H9 (cell line): Measurements from ENCODE around the gene CARHSP1. TPM values are rescaled to one million over a fixed set of nuclear protein-coding genes. Genes with fewer than 3 reads are reported as not detected.
"Not testable (repeated sequence)": the region's sequence is repeated elsewhere in the genome, so short reads cannot be mapped to it uniquely, and the experiment has no call there.

Source experiments
- DNase-seq: peaks from one replicate; pipeline ENCODE4 v3.0.0-alpha.2; 2017
- H2AFZ ChIP-seq: one replicate; pipeline ENCODE4 v1.6.1; 2013; ENCODE audit warnings: mild to moderate bottlenecking, low read length, control low read depth, moderate library complexity
- H2AK5ac ChIP-seq: 2 replicates; pipeline ENCODE4 v1.6.1; 2013; ENCODE audit warnings: low read length, control low read depth, mixed read lengths; ENCODE audit not compliant: insufficient read length
- H2BK120ac ChIP-seq: one replicate; pipeline ENCODE4 v1.6.1; 2013; ENCODE audit warnings: low read depth, mild to moderate bottlenecking, low read length, control low read depth, inconsistent platforms; ENCODE audit not compliant: poor library complexity, severe bottlenecking
- H2BK12ac ChIP-seq: 2 replicates; pipeline ENCODE4 v1.6.1; 2013; ENCODE audit warnings: low read length, control low read depth, mixed read lengths, low read depth; ENCODE audit not compliant: insufficient read length
- H2BK15ac ChIP-seq: 2 replicates; pipeline ENCODE4 v1.6.1; 2013; ENCODE audit warnings: low read depth, low read length, control low read depth
- H2BK20ac ChIP-seq: one replicate; pipeline ENCODE4 v1.6.1; 2013; ENCODE audit warnings: low read depth, mild to moderate bottlenecking, low read length, control low read depth, inconsistent platforms; ENCODE audit not compliant: poor library complexity, severe bottlenecking
- H2BK5ac ChIP-seq: 2 replicates; pipeline ENCODE4 v1.6.1; 2013; ENCODE audit warnings: low read length, control low read depth, mixed read lengths; ENCODE audit not compliant: insufficient read length
- H3K14ac ChIP-seq: 2 replicates; pipeline ENCODE4 v1.6.1; 2013; ENCODE audit warnings: low read length, control low read depth; ENCODE audit not compliant: insufficient read depth
- H3K18ac ChIP-seq: 2 replicates; pipeline ENCODE4 v1.6.1; 2013; ENCODE audit warnings: low read depth, mild to moderate bottlenecking, mixed read lengths, low read length, control low read depth; ENCODE audit not compliant: insufficient read length
- H3K23ac ChIP-seq: 2 replicates; pipeline ENCODE4 v1.6.1; 2013; ENCODE audit warnings: low read length, control low read depth, mixed read lengths, low read depth; ENCODE audit not compliant: insufficient read length
- H3K23me2 ChIP-seq: 2 replicates; pipeline ENCODE4 v1.6.1; 2013; ENCODE audit warnings: low read depth, mild to moderate bottlenecking, mixed read lengths, low read length, control low read depth; ENCODE audit not compliant: insufficient read length, poor library complexity, severe bottlenecking
- H3K27ac ChIP-seq: 2 replicates; pipeline ENCODE4 v1.5.1; 2013; ENCODE audit warnings: low read length, control low read depth, mixed read lengths, low read depth; ENCODE audit not compliant: insufficient read length
- H3K27me3 ChIP-seq: 2 replicates; pipeline ENCODE4 v1.6.1; 2013; ENCODE audit warnings: low read length, control low read depth, inconsistent platforms; ENCODE audit not compliant: insufficient read depth
- H3K4ac ChIP-seq: 2 replicates; pipeline ENCODE4 v1.6.1; 2013; ENCODE audit warnings: low read depth, mild to moderate bottlenecking, control low read depth, inconsistent platforms, low read length, moderate library complexity
- H3K4me1 ChIP-seq: 2 replicates; pipeline ENCODE4 v1.6.1; 2013; ENCODE audit warnings: low read length, control low read depth, inconsistent platforms; ENCODE audit not compliant: insufficient read depth
- H3K4me2 ChIP-seq: 2 replicates; pipeline ENCODE4 v1.6.1; 2013; ENCODE audit warnings: low read length, control low read depth, mixed read lengths; ENCODE audit not compliant: insufficient read length, insufficient read depth
- H3K56ac ChIP-seq: 2 replicates; pipeline ENCODE4 v1.6.1; 2013; ENCODE audit warnings: low read depth, mild to moderate bottlenecking, mixed read lengths, low read length, control low read depth; ENCODE audit not compliant: insufficient read length
- H3K79me1 ChIP-seq: 2 replicates; pipeline ENCODE4 v1.6.1; 2013; ENCODE audit warnings: low read depth, mild to moderate bottlenecking, moderate library complexity, low read length, control low read depth, inconsistent platforms; ENCODE audit not compliant: insufficient read depth, poor library complexity, severe bottlenecking
- H3K79me2 ChIP-seq: 2 replicates; pipeline ENCODE4 v1.6.1; 2013; ENCODE audit warnings: low read length, control low read depth, inconsistent platforms; ENCODE audit not compliant: insufficient read depth
- H3K9ac ChIP-seq: 2 replicates; pipeline ENCODE4 v1.6.1; 2013; ENCODE audit warnings: low read length, control low read depth, mixed read lengths; ENCODE audit not compliant: insufficient read length; ENCODE audit errors: extremely low read depth
- H3K9me3 ChIP-seq: one replicate; pipeline ENCODE4 v1.6.1; 2013; ENCODE audit warnings: low read depth, low read length, inconsistent platforms; ENCODE audit not compliant: control insufficient read depth
- H3T11ph ChIP-seq: one replicate; pipeline ENCODE4 v1.6.1; 2013; ENCODE audit warnings: mild to moderate bottlenecking, low read length, control low read depth, inconsistent platforms
- H4K20me1 ChIP-seq: one replicate; pipeline ENCODE4 v1.6.1; 2013; ENCODE audit not compliant: control insufficient read depth, insufficient read length, insufficient read depth
- H4K5ac ChIP-seq: 2 replicates; pipeline ENCODE4 v1.6.1; 2013; ENCODE audit warnings: low read depth, mild to moderate bottlenecking, mixed read lengths, low read length, control low read depth; ENCODE audit not compliant: insufficient read length
- H4K8ac ChIP-seq: replicated peaks from 2 replicates; pipeline ENCODE4 v1.6.1; 2013; ENCODE audit warnings: low read length, control low read depth, mixed read lengths, low read depth; ENCODE audit not compliant: insufficient read length
- H4K91ac ChIP-seq: 2 replicates; pipeline ENCODE4 v1.6.1; 2013; ENCODE audit warnings: low read depth, mild to moderate bottlenecking, moderate library complexity, mixed read lengths, low read length, control low read depth; ENCODE audit not compliant: insufficient read length
- H3K27ac Mint-ChIP-seq, 3 experiments: 2 replicates in 2 of 3; 3 replicates in 1 of 3; pipeline ENCODE4 v1.8.0; 2020 to 2021; ENCODE audit warnings: mixed read lengths in 3 of 3, mild to moderate bottlenecking in 1 of 3, moderate library complexity in 1 of 3
- H3K27me3 Mint-ChIP-seq: 2 replicates; pipeline ENCODE4 v1.8.0; 2021; ENCODE audit warnings: low read depth, mild to moderate bottlenecking, moderate library complexity, mixed read lengths
- H3K36me3 Mint-ChIP-seq, 3 experiments: 2 replicates in 2 of 3; 3 replicates in 1 of 3; pipeline ENCODE4 v1.8.0; 2020 to 2021; ENCODE audit warnings: low read depth in 3 of 3, mixed read lengths in 3 of 3; ENCODE audit not compliant: insufficient read depth in 1 of 3
- H3K4me1 Mint-ChIP-seq, 2 experiments: 2 replicates each; pipeline ENCODE4 v1.8.0; 2020; ENCODE audit warnings: mixed read lengths in 2 of 2
- H3K4me3 Mint-ChIP-seq, 2 experiments: 2 replicates in 1 of 2; 3 replicates in 1 of 2; pipeline ENCODE4 v1.8.0; 2020 to 2021; ENCODE audit warnings: mild to moderate bottlenecking in 2 of 2, mixed read lengths in 2 of 2, moderate library complexity in 1 of 2
- H3K9me3 Mint-ChIP-seq, 2 experiments: 2 replicates in 1 of 2; 3 replicates in 1 of 2; pipeline ENCODE4 v1.8.0; 2020; ENCODE audit warnings: mild to moderate bottlenecking in 2 of 2, mixed read lengths in 2 of 2, moderate library complexity in 1 of 2
- CTCF ChIP-seq: fragments of 200-600 bp; sonication (generic); conservative IDR thresholded peaks from 3 replicates; pipeline ENCODE4 v1.8.0; 2021; ENCODE audit warnings: antibody characterized with exemption, mild to moderate bottlenecking
- WGBS: extraction: QIAGEN DNeasy Blood & Tissue Kit; methylation state at CpG from one replicate; pipeline ENCODE4 v1.1.7; 2013; ENCODE audit warnings: missing lambda C conversion rate, low lambda C conversion rate, mixed read lengths; ENCODE audit not compliant: insufficient read length; ENCODE audit errors: extremely low coverage; 5-methylcytosine and 5-hydroxymethylcytosine counted together
- total RNA-seq: library from RNA; stranded (reverse); gene quantifications from 2 replicates; pipeline ENCODE4 v1.2.1, GENCODE V29; 2021

The CARHSP1 gene
- total RNA-seq, 1 experiment from 2014 or later: 194 TPM

DNA sequence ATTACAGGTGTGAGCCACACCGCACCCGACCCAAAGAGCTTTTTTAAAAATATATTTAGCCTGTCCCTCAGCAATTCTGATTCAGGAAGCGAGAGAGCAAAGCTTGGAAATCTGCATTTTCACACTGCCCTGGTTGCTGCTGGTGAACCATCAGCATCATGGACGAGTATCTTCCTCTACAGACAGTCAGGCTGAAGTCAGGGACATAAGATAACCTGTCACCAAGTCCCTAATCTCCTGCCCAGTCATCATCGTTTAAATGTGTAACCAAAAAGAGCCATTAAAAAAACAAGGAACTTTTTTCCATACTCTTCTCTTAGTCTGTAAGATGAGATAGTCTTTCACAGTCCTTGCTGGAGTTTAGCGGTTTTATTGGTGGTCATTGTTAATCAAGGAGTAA, 64.5 kb downstream of the CARHSP1 start:
- Histone ChIP-seq H3K56ac (no peak overlapping the region), H3K79me2 (peaks cover 2% of the 10 kb centered on the region), H3T11ph (no peak overlapping the region), H4K91ac (no peak overlapping the region), H3K4ac (no peak overlapping the region), H3K14ac (no peak overlapping the region), H3K27me3 (no peaks in the 10 kb centered on the region), H4K20me1 (no peaks in the 10 kb centered on the region), H2BK12ac (no peak overlapping the region), H3K23me2 (no peaks in the 10 kb centered on the region), H3K79me1 (no peaks in the 10 kb centered on the region), H2BK5ac (no peak overlapping the region), H2BK15ac (no peak overlapping the region), H2AFZ (no peak overlapping the region), H4K5ac (no peak overlapping the region), H3K18ac (no peak overlapping the region), H3K4me1 (no peaks in the 10 kb centered on the region), H3K27ac (no peak overlapping the region), H2BK20ac (no peak overlapping the region), H4K8ac (no peak overlapping the region), H3K23ac (no peak overlapping the region), H2BK120ac (no peak overlapping the region), H2AK5ac (no peak overlapping the region), H3K9me3 (no peaks in the 10 kb centered on the region), H3K9ac (no peak overlapping the region), H3K4me2 (no peak overlapping the region)
- H3K27ac Mint-ChIP-seq: peak overlapping the region in 1 of 3 experiments; percentile 35; a peak in 1 of 7 replicates
- H3K36me3 Mint-ChIP-seq: peaks cover 45 to 87% (median 67%) of the 10 kb centered on the region in 3 experiments; a peak in 6 of 7 replicates
- H3K9me3 Mint-ChIP-seq: no peaks in the 10 kb centered on the region
- peaks cover 1% of the 10 kb centered on the region in 2 experiments; a peak in 3 of 4 replicates for H3K4me1 Mint-ChIP-seq
- WGBS: no CpG with 5 or more reads among the region's 6 CpGs
- H3K4me3 Mint-ChIP-seq: no peak overlapping the region
- no peak for TF ChIP-seq CTCF
- no peak for DNase-seq
- no peaks in the 10 kb centered on the region for H3K27me3 Mint-ChIP-seq

- not testable (repeated sequence) for H2BK5ac ChIP-seq, H3K4me2 ChIP-seq, H3K4me1 Mint-ChIP-seq, H2BK120ac ChIP-seq, H3K4ac ChIP-seq, DNase-seq, H3K79me1 ChIP-seq, H2BK15ac ChIP-seq, H3K27me3 Mint-ChIP-seq, H2BK20ac ChIP-seq, H4K5ac ChIP-seq, H4K20me1 ChIP-seq, H3K27ac ChIP-seq, H3K9me3 ChIP-seq, H3K14ac ChIP-seq, H3T11ph ChIP-seq, H3K56ac ChIP-seq, H3K18ac ChIP-seq, H3K4me1 ChIP-seq, H2BK12ac ChIP-seq, H3K9ac ChIP-seq, H4K8ac ChIP-seq, H3K27me3 ChIP-seq, H3K4me3 Mint-ChIP-seq, H3K23ac ChIP-seq, H2AK5ac ChIP-seq, H2AFZ ChIP-seq, H3K23me2 ChIP-seq, H4K91ac ChIP-seq, H3K79me2 ChIP-seq, H3K9me3 Mint-ChIP-seq
- H3K36me3 Mint-ChIP-seq: peaks cover 40 to 85% (median 66%) of the 10 kb centered on the region in 3 experiments; a peak in 6 of 7 replicates
- H3K27ac Mint-ChIP-seq: 0 out of 7 replicates have a peak overlapping the region, but pooled peaks of 1 of the 3 experiments have one; percentile 35
- no CpG with 5 or more reads among the region's 12 CpGs for WGBS
Observed at GRCh38 chr16:8803733-8804132, 65.1 kb downstream of the CARHSP1 start.
